GM20000 (cell line): ENCODE data around the gene SETDB2.
A peak's percentile ranks its signal among the peaks of the same experiment; 100 is the strongest.

Source experiments
- DNase-seq: peaks from one replicate; pipeline ENCODE4 v3.0.0; 2012; ENCODE audit warnings: low spot score
- TF ChIP-seq, protein P1 (sequence below): IDR thresholded peaks from 2 replicates; pipeline ENCODE4 v1.5.1; 2012; ENCODE audit warnings: mild to moderate bottlenecking, control low read depth; ENCODE audit errors: extremely low read depth, missing control alignments

SETDB2 gene

DNA sequence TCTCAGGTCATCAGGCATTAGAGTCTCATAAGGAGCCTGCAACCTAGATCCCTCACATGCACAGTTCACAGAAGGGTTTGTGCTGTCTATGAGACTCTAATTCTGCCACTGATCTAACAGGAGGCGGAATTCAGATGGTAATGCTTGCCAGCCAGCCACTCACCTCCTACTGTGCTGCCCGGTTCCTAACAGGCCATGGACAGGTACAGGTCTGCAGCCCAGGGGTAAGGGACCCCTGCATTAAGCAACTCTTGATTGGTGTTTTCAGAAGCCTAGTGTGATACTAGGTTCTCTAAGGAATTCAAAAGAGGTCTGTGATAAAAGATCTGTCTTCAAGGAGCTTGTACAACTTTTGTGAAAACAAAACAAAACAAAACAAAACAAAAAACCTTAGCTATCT is 31.3 kb upstream of the SETDB2 start:
- TF ChIP-seq, protein P1, sequence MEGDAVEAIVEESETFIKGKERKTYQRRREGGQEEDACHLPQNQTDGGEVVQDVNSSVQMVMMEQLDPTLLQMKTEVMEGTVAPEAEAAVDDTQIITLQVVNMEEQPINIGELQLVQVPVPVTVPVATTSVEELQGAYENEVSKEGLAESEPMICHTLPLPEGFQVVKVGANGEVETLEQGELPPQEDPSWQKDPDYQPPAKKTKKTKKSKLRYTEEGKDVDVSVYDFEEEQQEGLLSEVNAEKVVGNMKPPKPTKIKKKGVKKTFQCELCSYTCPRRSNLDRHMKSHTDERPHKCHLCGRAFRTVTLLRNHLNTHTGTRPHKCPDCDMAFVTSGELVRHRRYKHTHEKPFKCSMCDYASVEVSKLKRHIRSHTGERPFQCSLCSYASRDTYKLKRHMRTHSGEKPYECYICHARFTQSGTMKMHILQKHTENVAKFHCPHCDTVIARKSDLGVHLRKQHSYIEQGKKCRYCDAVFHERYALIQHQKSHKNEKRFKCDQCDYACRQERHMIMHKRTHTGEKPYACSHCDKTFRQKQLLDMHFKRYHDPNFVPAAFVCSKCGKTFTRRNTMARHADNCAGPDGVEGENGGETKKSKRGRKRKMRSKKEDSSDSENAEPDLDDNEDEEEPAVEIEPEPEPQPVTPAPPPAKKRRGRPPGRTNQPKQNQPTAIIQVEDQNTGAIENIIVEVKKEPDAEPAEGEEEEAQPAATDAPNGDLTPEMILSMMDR, result no peak
- no peak for DNase-seq

DNA sequence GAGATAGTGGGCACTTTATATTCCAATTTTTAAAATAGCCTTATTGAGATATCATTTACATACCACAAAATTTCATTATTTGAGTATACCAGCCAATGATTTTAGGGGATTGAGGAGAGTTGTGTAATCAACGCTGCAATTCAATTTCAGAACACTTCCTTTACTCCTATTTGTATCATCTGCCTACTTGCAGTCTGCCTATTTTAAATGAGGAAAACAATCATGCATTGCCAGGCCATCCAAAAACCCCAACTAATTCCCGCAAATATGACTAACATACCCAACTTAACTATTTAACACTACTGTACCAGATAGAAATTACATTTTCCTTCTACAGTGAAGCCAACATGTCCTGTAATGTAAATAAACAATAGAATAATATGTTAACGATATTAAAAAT is 26.9 kb upstream of the SETDB2 start:
- DNase-seq, result no peak
- TF ChIP-seq, protein P1, result no peak

DNA sequence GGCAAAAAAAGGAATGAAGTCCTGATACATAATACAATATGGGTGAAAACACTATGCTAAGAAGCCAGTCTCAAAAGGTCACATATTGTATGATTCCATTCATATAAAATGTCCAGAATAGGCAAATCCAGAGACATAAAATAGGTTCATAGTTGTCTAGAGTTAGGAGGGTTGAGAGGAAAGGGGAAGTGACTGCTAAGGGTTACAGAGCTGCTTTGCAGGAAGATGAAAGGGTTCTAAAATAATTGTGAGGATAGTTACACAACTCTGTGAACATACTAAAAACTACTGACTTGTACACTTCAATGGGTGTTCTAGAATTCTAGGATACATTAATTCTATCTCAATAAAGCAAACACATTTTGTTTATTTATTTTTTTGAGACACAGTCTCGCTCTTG is 25.9 kb upstream of the SETDB2 start:
- DNase-seq, result no peak
- TF ChIP-seq, protein P1, result no peak

DNA sequence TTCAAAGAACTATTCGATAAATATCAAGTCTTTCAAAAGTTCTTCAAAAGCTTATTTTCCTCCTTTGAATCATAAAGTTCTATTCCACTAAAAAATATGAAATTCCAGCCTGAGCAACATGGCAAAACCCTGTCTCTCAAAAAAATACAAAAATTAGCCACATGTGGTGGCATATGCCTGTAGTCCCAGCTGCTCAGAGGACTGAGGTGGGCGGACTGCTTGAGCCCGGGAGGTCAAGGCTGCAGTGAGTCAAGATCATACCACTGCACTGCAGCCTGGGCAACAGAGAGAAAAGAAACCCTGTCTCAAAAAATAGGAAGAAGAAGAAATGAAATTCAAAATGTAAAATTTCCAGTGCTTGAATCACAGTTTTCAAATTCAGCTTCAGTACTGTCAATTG is 24.8 kb upstream of the SETDB2 start:
- TF ChIP-seq, protein P1, result no peak
- DNase-seq, result no peak

DNA sequence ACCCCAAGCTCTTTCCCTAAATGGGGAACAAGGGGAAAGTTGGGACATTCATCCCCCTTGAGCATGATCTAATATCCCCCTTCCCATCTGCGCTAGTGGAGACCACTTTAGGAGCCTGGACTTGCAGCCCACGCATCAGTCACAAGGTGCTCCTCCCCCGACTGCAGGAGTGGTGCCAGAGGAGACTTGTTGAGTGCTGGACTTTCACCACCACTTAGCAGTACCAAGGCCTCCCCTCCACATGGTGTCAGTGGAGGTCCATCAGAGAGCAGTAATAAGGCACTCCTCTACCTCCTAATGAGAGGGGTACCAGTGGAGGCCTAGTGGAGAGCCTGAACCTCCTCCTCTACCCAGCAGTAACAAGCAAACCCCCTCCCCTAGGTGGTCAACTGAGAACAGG is 22.7 kb upstream of the SETDB2 start:
- TF ChIP-seq, protein P1, result no peak
- peak; percentile 46 for DNase-seq

DNA sequence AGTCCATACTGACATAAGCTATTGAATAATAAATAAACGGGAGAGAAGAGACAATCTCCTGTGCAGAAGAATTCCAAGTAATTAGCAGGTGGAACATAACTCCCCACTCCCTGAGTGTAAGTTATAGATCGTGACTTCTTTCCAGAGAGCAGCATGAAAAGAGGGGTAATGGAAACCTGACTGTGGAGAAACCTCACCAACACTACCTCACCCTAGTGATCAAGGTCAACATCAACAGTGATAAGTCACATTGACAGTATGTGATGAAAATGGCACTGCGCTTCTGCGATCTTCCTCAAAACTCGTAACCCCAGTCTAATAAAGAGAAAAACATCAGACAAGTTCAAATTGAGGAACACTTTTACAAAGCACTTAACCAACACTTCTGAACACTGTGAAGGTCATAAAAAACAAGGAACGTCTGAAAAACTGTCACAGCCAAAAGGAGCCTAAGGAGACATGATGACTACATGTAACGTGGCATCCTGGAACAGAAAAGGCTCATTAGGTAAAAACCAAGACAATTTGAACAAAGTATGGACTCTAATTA is 20.0 kb upstream of the SETDB2 start:
- TF ChIP-seq, protein P1, result no peak
- DNase-seq, result no peak

DNA sequence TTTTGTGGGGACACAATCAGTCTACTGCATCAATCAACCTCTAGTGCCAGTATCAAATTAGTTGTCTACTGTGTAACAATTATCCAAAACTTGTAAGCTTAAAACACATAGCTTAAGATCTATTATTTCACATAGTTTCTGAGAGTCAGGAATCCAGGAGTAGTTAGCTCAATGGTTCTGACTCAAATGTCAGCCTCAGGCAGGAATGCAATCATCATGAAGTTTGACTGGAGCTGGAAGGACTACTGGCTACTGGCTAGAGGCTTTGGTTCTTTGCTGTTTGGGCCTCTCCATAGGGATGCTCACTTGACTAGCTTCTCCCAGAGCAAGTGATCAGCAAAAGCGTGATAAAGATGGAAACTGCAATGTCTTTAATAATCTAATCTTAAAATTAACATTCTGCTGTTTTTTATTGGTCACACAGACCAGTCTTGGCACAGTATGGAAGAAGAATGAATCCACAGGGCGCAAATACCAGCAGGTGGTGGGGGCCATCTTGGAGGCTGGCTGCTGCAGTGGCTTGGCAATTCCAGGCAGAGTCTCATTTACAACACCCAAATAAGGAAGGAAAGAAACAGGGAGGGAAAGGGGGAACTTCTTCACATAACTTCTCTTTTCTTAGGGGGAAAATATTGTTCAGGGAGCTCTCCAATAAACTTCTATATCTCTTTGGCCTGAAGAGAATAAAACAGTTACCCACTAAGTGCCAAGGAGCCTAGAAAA is 15.9 kb upstream of the SETDB2 start:
- DNase-seq, result no peak
- TF ChIP-seq, protein P1, result no peak
